ENCODE results near the gene ORC4.

Gene ORC4

DNA sequence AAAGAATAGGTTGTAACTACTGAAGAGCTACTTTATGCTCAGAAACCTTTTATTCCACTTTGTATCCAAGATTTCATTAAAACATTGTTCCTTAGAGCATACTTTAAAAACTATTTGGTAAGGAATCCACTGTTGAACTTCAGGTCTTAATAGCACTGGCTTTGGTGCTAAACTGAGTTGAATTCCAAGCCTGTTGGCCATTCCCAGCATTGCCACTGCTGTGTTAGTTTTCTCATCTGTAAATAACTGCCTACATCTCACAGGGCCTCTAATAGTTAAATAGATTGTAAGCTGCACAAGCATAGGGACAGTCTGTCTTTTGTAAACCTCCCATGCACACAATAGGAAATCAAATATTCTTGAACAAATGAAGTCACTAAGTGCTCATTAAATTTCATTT lies 86.6 kb downstream of the ORC4 start:
- DNase-seq (ENCODE audit: low spot score) = no peak

- no peak for DNase-seq (ENCODE audit: low spot score)
Measured at GRCh38 chr2:147927053-147927588, 93.4 kb downstream of the ORC4 start.

- DNase-seq (ENCODE audit: low spot score) = no peak
Measured at GRCh38 chr2:147925886-147926285, 94.7 kb downstream of the ORC4 start.

DNA sequence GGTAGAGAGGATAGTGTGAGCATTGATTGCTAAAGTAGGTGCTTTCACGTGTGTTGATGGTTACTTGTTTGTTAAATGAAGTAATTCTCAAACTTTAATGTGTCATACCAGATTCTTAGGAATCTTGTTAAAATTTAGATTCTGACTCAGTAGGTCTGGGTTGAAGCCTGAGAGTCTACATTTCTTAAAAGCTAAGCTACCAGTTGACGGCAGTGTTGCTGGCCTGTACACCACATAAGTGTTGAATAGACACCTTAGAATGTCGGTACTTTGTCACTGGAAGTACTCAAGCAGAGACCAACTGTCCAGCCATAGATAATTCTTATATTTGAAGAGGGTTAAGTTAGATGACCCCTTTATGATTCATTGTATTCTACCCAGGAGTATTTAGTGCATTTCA lies 95.9 kb downstream of the ORC4 start:
- DNase-seq (ENCODE audit: low spot score) = no peak

GRCh38 chr2:147923846-147924245 lies 96.7 kb downstream of the ORC4 start:
- DNase-seq (ENCODE audit: low spot score) = no peak

DNA sequence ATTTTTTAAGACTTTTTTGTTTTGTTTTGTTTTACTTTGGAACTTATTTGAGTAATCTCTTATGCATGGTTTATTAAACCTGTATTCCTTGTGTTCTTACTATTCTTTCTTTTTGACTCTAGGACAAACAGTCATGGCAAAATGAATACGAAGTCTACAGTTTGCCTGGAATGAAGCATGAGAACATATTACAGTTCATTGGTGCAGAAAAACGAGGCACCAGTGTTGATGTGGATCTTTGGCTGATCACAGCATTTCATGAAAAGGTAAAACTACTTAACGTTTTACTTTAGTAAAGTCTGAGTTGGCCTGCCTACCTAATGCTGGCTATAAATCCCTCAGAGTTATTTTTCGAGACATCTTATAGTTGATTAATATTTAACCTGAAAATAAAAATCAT lies 103.4 kb downstream of the ORC4 start:
- no peak for DNase-seq (ENCODE audit: low spot score)

DNA sequence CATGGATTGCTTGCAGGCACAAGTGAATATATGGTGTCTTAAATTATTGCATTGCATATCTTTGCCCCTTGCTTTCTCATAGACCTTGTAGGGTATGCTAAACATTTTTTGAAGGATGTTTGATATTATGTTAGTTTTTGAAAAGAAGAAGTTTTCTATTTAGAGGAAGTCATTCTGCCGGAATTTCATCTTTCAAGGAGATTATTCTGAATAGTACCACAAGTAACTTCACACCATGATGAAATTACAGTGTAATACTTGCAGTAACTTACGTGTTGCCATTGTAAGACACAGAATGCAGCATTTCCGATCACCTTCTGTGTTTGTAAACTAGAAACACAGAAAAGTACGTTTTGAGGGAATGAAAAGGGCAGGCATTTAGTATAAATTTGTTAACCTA lies 103.8 kb downstream of the ORC4 start:
- no peak for DNase-seq (ENCODE audit: low spot score)

DNA sequence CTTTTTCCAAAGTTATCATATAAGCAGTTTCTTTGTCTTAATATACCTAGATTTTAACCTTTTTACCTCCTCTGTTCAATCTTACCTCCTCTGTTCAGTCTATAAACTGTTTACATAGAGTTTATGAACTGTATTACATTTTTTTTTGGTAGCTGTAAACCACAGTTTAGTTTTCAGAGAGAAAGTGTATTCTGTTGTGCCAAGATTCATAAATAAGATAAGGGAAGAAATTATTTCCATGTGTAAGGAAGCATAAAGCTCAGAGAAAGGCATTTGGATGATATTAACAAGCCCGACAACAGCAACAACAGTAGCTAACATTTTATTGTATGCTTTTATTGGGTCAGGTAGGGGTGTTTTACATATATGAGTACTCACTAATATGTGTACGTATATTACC lies 104.5 kb downstream of the ORC4 start:
- DNase-seq (ENCODE audit: low spot score) = no peak

- peak; percentile 8 for DNase-seq (ENCODE audit: low spot score)
Measured at GRCh38 chr2:147913701-147914480, 106.6 kb downstream of the ORC4 start.

DNA sequence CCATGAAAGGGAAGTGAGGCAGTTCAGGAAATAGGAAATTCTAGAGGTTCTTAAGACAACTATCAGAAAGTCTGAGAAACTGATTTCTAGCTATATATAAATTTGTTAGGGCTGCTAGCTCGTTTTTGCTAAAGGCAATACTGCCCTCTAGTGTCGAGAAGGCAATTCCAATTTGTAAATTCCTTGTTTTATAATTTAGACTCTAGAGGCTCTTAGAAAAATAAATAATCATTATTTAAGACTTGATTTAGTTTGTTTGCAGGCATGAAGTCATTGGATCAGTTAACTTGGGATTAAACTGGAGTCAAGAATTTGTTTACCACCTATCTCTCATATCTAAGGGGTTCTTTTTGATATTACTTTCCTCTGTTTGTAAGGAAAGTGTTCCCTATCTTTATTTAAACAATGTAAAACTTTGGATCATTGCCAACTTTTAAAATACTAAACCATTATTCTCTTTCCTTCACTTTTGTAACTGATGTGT lies 109.5 kb downstream of the ORC4 start:
- peak; percentile 2 for DNase-seq (ENCODE audit: low spot score)

DNA sequence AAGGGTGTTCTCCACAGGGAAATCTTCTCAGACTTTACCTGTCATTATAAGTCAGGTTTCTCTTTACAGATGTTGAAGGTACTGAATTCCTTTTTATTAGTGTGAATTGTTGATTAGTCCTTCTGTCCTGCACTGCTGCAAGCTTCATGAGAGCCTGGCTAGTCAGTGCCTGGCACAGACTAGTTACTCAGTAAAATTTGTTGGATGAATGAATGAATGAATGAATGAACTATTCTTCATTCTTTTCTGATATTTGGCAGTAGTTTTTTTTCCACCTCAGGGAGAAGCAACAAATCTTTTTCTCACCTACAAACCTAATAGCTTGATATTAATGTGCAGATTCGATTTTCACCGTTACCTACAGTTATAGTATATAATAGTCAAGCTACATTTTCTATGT lies 111.4 kb downstream of the ORC4 start:
- no peak for DNase-seq (ENCODE audit: low spot score)

- DNase-seq (ENCODE audit: low spot score) = no peak
Measured at GRCh38 chr2:147904051-147904450, 116.5 kb downstream of the ORC4 start.

- DNase-seq (ENCODE audit: low spot score) = no peak
Measured at GRCh38 chr2:147888680-147889079, 131.9 kb downstream of the ORC4 start.

GRCh38 chr2:147886136-147886535 lies 134.4 kb downstream of the ORC4 start:
- DNase-seq (ENCODE audit: low spot score) = no peak

DNA sequence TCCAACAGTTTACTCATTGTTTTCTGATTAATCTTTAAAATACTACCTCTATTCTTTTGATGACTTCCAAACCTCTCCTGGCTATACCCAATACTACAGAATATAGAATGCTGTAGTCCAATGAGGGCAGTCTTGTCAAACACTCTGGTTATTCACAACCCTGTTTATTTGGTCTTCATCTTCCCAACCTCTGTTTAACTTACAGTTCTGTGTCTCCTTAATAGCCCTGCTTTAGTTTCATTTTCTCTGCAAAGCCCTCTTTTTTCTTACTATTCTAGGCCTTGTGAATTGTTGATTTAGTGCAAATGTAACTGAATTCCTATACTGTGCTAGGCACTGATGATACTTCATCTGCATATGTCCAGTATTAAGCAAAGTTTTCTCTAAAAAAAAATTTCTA lies 135.7 kb downstream of the ORC4 start:
- no peak for DNase-seq (ENCODE audit: low spot score)

DNA sequence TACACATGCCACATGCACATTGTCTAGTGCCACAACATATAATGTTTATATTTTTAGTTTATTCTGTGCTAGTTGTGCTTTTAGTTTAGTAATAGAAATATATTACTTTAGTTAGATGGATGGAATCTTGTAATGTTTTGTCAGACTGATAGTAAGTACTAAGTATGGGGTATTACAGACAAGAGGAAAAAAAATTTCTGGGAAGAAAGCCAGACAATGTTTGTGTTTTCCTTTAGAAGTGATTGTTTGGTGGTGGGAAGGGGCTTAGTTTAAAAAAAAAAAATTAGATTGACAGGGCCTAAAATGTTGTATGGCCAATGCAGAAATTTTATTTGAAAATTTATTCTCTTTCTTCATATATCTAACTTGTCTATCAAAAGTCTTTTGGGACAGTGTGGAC lies 137.9 kb downstream of the ORC4 start:
- DNase-seq (ENCODE audit: low spot score) = no peak

All from COLO829 (cell line).